ENCODE measurements around the gene SGMS1.
"Not testable (repeated sequence)": the region's sequence is repeated elsewhere in the genome, so short reads cannot be mapped to it uniquely, and the experiment has no call there.

SGMS1 gene

DNA sequence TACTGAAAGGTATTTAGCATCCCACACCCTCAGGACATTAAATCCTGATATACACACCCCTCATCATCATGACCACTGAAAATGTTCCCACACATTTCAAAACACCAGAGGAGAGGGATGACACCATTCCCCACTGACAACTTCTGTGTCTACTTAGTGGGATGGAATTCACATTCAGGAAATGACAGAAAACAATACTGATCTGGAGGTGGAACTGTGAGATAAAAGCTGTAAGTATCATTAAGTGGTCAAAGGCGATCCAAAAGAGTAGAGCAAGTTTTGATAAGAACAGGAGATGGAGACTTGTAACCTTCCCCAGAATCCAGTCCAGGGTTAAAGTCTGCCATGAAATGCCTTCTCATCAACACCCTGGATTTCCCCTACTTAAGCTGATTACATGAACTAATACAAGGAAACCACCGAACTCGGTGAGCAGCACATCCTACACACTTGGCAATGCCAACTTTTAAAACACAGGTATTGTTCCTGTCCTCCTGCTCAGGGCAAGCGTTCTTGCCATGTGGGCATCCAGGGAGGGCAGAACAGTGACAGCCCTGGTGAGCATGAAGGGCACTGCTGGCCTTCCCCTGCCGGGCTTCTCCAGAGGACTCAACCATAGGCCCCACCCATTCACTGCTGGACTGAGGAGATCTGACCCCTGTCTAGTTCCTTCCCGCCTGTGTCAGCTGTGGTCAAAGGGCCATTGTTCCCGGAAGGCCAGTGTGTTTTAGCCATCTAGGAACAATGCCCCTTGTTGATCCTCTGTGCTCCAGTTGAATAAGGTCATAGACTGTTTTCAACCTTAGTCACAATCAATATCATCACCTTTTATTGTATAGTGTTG lies 85.0 kb downstream of the SGMS1 start:
- DNase-seq (ENCODE audit: low spot score) = peak; percentile 25

DNA sequence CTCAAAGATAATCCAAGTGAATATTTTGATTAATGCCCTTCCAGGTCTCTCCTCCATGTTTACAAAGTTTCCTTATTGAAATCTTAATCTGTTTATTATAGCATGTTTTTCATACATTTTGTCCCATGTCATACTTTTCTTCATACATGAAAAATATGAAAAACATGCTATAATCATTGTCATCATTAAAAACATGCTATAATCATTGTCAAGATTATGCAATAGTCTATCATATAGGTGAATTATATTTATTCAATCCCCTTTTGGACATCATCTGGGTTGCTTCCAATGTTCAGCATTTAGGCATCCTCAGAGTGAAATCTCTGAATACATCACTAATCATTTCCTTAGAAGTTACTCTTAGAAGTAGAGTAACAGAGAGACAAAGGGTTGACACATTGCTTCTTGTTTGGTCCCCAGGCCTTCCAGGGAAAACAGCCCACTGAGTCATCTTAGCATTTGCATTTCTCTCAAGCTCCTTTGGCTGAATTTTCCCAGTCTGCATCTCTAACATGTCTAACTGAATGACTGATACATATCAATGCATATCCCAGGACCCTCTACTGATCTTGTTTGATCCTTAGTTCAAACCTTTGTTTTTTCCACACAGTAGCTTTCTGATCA lies 87.0 kb downstream of the SGMS1 start:
- DNase-seq (ENCODE audit: low spot score) = no peak

DNA sequence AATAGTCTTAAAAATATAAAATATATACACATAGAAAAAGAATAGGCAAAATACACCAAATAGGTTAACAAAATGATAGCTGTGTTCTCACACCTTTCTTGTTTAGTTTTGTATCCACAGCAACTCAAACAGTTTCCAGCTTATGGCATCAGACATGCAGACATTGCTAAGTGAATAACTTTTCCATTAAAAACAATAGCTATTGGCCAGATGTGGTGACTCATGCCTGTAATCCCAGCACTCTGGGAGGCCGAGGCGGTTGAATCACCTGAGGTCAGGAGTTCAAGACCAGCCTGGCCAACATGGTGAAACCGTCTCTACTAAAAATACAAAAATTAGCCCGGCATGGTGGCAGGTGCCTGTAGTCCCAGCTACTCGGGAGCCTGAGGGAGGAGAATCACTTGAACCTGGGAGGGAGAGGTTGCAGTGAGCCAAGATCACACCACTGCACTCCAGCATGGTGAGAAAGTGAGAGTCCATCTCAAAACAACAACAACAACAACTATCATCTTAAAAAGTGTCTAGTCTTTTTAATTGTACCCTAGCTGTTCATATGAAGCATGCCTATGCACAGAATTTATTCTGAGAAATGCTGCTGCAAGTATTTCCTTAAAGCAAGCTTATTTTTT lies 88.9 kb downstream of the SGMS1 start:
- DNase-seq (ENCODE audit: low spot score) = not testable (repeated sequence)

DNA sequence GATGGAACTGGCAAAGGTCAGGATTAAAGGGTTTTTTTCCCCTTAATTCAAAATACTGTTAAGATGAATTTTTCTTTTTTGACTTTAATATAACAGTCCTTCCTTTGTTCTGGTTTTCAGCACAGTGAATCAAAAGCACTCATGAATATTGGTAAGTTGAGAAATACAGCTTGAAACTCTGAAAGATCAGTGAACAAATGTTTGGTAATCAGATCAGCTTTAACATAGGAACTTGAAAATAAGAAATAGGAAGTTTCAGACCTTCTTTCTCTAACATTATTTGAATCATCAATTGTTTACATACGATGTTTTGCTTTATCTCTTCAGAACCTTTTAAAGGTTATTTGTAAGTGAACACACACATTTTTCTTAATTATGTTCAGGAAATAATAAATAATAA lies 90.5 kb downstream of the SGMS1 start:
- DNase-seq (ENCODE audit: low spot score) = no peak

DNA sequence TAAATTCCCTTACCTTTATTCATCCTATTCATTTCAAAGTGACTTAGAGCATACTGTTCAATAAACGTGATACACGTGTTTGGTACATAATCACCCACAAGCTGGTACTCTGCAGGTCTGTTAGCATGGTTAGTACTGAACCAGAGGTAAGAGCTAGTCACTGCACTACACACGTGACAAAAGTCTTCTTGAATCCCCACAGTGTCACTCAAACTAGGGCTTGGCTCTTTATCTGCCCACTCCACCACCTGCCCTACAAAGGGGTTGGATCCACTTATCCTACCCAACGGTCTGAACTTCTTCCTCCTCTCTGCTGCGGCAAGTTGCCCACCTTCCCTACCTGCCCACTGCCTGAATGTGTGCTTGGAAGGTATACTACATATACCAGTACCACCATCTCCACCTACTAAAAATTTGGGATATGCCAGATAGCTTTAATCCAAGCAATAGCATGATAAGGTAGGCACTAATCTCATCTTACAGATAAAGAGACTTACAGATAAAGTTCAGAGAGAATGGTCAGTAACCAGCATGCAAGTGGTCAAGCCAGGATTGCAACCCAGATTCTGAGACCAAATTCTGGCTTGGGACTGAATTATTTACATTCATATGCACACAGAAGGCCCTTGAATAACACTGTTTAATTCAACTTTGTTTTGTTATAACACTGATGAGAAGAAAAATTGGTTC lies 92.2 kb downstream of the SGMS1 start:
- no peak for DNase-seq (ENCODE audit: low spot score)

DNA sequence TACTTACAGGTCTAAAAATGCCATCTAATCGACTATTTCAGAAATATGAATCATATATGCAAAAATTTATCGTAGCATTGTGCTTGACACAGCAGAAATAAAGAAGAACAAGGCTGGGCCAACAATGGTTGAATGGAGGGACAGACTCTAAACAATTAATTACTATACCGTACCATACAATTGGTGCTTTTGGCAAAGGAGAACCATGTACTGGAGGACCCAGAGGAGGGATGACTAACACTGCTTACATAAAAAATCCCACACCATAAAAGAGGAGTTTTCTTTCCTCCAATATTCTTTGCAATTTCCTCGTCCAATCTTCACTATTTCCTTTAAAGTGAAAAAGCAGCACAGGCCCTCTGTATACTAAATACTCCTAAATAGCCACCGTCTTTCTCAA lies 94.1 kb downstream of the SGMS1 start:
- DNase-seq (ENCODE audit: low spot score) = no peak

DNA sequence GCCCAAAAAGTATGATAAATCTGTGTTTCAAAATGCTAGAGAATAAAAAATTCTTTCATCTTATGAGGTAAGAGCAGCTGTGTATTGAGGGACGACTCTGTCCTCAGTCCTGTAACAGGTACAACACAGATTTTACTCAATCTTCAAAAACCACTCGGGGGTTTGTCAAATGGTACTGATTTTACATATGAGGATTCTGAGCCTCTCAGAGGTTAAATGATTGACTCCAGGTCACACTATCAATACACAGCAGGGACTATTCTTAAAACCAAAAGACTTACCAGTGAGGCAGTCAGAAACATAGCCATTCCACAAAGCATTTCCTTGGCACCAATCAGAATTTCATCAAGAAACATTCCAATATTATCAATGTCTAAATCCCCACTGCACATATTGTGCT lies 95.5 kb downstream of the SGMS1 start:
- DNase-seq (ENCODE audit: low spot score) = no peak

DNA sequence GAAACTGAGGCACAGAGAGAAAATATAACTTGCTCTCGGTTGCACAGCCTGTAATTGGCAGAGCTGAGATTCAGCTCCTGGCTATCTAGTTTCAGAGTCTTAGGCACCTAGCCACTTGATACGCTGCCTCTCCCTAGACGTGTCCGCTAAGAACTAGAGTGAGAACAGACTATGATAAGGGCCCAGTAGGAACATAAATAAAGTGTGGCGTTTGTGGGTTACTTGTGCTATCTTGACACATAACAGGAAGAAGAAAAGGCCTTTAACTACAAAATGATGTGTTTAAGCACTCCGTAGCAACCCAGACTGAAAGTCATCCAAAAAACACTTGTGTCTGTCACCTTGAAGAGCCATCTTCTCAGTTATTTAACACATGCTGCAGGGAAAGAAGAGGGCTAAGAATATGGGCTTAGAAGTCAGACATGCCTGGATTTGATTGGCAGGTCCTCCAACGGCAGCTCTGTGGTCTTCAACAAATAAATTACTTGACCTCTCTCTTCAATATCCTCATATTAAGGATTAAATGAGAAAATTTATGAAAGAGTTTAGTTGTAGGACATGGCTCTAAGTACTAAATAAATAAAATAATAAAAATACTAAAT lies 96.2 kb downstream of the SGMS1 start:
- peak; percentile 38 for DNase-seq (ENCODE audit: low spot score)

DNA sequence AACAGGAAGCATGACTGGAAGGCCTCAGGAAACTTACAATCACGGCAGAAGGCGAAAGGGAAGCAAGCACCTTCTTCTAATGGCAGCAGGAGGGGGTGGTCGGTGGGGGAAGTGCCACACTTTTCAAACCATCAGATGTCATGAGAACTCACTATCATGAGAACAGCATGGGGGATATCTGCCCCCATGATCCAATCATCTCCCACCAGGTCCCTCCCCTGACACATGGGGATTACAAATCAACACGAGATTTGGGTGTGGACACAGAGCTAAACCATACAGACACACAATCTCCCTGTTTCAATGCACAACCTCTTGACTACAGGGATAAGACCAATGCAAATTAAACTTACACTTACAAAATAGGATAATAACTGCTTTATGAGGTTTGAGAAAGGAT lies 97.6 kb downstream of the SGMS1 start:
- DNase-seq (ENCODE audit: low spot score) = no peak

DNA sequence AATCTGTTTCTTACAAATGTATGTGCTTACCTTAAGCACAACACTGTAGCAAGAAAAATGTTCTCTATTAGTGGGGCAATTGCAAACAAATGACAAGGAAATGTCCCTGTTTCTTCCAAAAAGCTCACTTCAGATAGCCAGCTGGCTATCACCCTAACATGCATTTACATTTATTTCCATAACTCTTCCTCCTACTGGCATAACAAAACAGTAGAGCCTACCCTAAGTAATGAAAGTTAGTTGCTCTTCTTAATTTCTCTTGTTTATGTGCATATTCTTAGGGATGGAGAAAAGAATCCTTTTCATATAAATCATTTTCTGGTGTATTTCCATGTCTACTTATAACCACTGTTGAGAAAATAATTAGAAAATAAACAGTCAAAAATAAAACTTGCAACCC lies 100.4 kb downstream of the SGMS1 start:
- DNase-seq (ENCODE audit: low spot score) = no peak

DNA sequence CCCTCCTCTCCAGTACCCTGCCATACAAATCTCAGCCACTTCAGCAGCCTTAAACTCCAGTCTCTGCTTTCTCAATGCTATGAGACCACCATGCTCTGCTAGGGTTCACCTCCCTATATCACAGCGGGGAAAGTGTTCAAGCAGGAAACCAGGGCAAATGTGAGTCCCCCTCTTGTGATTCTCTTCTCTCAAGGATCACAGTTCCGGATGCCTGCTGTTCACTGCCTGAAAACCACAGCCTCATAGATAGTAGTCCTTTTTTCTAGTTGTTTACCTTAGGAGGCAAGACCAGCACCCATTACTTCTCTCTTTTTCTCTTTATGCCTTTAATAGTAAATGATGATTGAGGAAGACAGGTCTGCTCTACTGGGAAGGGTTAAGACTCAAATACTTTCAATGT lies 100.8 kb downstream of the SGMS1 start:
- no peak for DNase-seq (ENCODE audit: low spot score)

DNA sequence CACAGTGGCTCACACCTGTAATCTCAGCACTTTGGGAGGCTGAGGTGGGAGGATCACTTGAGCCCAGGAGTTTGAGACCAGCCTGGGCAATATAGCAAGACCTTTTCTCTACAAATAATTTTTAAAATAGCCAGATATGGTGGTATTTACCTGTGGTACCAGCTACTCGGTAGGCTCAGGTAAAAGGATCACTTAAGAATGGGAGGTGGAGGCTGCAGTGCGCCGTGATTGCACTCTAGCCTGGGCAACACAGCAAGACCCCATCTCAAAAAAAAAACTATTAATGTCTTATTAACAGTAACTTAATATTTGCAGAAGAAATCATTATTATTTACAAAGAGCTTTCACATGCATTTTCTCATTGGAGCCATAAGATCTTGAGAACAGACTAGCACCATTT lies 103.6 kb downstream of the SGMS1 start:
- DNase-seq (ENCODE audit: low spot score) = no peak

DNA sequence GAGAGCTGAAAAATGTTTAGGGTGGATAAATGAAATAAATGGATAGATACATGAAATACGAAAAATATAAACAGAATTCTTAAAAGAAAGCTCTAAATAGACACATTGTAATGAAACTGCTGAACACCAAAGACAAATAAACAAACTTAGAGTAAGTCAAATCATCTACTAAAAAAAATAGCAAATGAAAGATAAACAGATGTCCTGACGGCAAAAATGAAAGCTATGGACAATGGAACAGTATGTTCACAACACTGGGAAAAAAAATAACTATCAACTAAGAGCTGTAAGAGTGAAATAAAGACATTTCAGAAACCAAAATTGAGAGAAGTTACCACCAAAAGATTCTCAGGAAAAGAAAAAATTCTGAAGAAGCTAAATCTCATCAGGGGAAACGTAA lies 106.1 kb downstream of the SGMS1 start:
- no peak for DNase-seq (ENCODE audit: low spot score)

DNA sequence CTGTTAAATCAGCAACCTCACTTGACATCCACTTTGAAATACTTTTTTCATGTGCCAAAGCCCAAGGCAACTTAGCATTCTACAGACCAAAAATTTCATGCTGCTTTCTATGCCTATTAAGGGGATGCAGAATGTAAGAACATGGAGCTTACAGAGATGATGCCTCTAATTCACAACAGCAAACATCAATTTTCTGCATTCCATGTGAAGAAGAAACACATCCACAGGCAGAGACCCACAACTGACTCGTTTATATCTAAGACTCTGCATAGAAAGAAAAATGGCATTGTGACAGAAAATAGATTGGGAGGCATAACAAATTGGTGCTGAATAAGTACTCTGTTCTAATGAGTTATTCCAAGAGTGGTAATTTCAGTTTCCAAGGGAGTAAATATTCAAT lies 107.6 kb downstream of the SGMS1 start:
- DNase-seq (ENCODE audit: low spot score) = no peak

DNA sequence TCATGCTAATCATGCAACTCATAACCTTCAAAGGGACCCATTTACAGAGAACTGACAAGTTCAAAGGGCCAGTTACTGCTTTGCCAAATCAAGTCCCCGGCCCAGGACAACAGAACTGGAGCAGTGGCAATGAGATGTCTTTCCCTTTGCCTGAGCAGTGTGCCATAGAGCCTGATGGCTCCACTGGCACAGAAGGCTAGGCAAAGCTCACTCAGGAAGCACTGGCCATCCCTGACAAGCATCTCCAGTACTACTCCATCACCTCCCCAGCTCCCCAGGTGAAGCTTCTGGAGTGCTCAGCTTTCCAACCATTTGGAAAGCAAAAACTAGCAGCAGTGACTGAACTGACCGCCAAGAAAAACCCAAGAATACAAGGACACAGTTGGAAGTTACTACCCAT lies 108.3 kb downstream of the SGMS1 start:
- no peak for DNase-seq (ENCODE audit: low spot score)

DNA sequence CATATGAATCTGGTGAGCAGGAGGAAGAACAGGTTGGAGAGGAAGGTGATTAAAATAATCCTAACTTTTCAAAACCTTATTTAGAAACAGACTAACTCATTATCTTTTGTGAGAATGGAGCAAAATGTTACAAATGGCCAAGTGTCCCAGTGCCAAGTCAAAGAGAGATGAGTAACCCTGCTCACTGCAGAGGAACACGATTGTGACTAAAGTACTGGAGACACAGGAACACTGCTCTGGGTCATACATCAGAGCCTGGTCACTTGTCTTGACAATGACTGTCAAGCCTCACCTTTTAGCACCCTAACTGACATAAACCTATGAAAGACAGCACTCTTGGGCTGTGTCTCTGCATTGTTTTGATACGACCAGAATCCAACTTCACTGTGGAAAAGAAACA lies 108.8 kb downstream of the SGMS1 start:
- DNase-seq (ENCODE audit: low spot score) = no peak

DNA sequence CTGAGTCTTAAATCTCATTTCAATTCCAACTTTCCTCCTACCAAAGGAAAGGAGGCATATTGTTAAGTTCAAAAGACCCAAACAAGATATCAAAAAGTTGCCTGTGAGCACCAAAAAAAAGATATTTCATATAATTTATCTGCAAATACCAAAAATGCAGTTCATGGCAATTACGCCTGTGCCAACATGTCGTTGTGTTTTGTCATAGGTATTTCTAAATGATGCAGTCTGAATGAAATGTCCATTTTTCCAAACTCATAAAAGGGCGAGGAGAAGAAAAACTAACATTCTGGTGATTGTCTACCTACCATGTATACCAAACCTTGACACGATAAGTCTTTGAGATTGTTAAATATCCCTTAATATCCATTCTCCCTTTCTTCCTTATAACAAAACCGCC lies 109.8 kb downstream of the SGMS1 start:
- DNase-seq (ENCODE audit: low spot score) = no peak

DNA sequence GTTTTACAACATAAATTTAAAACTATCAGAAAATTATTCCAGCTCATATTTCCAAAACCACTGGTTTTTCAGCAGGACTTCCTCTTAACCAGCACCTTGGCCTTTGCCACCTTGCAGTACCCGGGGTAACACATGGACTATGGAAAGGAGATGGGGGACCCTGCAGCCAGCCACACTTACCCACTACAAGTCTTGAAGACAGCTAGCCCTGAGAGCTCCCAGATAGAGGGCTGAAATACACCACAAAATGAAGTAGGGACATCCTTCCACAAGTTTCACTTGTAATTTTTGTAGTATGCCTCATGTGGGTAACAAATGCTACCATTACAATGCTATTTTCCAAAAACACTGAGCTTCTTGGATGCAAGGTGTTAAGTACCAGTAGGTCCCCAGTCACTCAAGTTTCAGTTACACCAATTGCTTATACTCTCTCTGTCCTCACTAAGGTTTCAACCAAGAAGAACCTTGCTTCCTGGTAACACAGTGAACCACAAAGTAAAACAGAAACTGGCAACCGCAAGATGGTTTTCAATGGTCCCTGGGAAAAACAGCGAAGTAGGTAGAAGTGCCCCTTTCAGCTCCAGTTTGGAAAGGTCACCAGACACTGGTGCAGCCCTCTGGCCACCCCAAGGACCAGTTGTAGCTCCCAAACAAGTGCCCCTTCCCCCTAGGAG lies 110.9 kb downstream of the SGMS1 start:
- peak; percentile 55 for DNase-seq (ENCODE audit: low spot score)

DNA sequence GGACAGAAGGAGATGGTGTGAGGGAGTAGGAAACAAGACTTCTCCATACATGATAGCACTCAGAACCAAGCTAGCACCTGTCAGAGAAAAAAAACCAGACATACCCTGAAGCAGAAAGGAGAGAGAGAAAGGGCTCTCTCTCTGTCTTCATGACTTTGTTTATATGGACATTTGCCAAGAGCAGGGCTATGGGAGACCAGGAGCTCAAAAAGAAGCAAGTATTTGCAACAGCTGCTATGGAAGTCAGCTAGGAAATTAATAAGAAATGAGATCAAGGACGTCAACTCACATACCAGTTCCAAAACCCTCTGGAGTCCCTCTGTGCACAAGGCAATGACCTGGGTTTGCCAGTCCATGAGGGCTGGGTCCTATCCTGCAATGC lies 111.6 kb downstream of the SGMS1 start:
- no peak for DNase-seq (ENCODE audit: low spot score)

DNA sequence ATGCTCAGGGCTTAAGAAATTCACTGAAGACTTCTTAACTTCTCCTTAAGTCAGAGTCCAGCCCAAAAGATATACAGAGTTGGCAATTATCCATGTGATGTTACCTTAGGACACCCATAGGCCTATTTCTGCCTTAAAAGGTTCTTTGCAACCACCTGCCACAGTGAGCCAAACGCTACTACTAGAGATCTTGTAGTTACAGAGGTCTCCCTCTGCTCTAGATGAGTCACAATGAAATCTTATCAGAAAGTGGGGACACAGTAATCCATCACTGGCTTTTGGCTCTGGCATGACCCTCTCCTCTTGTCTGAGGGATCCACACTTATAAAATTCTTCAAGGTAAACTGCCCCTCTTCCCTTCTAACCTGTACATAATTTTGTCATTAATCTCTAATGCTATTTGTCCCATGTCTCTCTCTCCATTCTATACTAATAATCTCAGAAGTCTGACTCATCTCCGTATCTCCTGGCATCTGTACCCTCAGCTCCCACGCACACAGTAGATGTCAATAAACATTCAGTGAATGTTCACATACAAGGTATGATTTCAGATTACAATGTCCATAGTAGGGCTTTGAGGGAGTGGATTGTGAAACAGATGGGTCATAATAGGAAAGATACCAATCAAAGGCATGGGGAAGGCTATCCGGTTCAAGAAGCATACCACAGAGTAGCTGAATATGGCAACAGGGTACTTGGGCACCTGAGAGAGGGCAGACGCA lies 112.1 kb downstream of the SGMS1 start:
- peak; percentile 32 for DNase-seq (ENCODE audit: low spot score)
